NCI-H524 treated with DMSO at 0.1 percent for 48 hours (cell line): Measurements from ENCODE around the gene IQCE.
"Not testable (repeated sequence)": the region's sequence is repeated elsewhere in the genome, so short reads cannot be mapped to it uniquely, and the experiment has no call there.

ENCODE experiments used
- DNase-seq: peaks from one replicate; lab custom pipeline; 2025; lab: John Stamatoyannopoulos, UW

The IQCE gene

DNA sequence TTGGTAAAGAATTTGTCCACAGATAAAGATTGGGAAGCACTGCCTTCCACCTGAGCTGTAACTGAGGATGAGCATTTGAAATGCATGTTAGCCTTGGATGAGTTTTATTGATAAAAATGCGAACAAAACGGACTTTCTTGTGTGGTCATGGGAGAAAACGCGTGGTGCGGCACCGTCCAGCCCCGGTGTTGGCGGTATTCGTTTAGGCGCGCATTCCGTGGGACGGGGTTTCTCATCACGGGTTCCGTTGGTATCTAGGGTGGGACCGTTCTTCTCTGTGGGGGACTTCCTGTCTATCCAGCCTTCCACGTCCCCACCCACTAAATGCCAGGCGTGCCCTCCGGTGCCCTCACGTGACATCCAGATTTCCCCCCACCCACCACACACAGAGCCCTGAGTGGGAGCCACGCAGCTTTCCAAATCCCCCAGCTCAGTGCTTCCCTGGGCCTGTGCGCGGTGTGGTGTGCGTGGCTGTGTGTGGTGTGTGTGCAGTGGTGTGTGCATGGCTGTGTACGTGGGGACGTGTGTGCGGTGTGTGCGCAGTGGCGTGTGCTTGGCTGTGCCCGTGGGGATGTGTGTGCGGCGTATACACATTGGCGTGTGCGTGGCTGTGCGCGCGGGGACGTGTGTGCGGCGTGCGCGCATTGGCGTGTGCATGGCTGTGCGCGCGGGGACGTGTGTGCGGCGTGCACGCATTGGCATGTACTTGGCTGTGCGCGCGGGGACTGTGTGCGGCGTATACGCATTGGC is 18.1 kb downstream of the IQCE start:
- DNase-seq = no peak

- DNase-seq = no peak
These were observed 19.3 kb downstream of the IQCE start for GRCh38 chr7:2577914-2578680.

DNA sequence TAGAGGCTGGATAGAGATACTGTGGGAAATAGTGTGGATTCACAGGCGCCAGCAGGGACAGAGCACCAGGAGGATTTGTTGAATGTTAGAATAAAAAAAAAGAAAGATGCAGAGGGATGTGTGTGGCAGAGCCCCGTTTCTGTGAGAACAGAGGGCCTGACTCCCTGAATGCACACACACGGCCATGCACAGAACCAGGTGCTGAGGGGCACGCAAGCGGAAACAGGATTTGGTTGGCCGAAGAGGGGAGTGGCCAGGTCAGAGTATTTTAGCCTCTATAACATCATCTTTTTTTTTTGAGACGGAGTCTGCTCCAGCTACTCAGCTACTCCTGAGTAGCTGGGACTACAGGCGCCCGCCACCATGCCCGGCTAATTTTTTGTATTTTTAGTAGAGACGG is 21.9 kb downstream of the IQCE start:
- no peak for DNase-seq

DNA sequence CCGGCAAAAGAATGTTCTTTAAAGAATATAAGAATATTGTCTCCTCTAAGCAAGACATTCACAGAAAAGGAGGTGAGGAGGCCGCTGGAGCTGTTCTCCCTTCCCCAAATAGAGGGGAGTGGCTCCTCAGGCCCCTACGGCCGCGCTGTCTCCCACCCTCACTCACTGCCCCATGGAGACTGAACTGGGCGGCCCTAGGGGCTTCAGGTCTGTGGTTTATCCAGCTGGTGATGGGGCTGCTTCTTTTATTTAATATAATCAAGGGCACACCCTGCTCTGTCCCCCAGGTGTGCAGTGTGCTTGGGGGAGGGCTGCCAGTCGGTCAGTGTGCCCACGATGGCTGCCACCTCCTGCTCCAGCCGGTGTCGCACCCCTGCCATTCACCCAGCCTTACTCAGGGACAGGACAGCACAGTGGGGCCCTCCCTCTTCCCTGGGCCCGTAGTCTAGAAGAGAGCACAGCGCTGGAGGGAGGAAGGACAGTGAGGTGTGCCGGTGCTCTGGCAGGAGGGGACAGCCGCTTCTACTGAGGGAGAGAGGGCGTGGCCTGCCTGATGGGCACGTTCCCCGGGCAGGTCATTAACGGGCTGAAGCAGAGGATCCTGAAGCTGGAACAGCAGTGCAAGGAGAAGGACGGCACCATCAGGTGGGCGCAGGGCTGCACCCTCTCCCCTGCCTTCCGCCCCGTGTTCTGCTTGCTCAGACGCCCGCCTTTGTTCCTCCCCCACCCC is 23.4 kb downstream of the IQCE start:
- DNase-seq = no peak

- DNase-seq = no peak
These were observed 25.2 kb downstream of the IQCE start for GRCh38 chr7:2583798-2584580.

DNA sequence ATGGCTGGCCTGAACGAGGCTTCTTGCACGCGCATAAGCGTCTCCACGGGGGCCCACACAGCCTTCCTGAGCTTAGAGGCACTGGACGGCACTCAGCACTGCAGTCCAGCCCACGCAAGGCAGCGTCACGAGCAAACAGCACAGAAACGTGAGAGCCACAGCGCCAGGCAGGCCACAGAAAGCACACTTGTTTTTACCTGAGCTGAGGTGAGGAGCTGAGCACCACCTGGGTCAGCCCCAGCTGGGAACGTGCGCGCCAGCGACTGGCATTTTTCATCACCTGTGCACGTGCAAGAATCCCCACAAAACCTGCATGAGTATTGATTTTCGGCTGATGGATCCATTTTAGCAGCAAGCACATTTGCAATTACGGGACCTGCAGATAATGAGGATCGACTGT is 26.7 kb downstream of the IQCE start:
- DNase-seq = no peak

- DNase-seq = no peak
These were observed 27.7 kb downstream of the IQCE start for GRCh38 chr7:2586326-2587020.

- DNase-seq = no peak
These were observed 28.4 kb downstream of the IQCE start for GRCh38 chr7:2587134-2587533.

DNA sequence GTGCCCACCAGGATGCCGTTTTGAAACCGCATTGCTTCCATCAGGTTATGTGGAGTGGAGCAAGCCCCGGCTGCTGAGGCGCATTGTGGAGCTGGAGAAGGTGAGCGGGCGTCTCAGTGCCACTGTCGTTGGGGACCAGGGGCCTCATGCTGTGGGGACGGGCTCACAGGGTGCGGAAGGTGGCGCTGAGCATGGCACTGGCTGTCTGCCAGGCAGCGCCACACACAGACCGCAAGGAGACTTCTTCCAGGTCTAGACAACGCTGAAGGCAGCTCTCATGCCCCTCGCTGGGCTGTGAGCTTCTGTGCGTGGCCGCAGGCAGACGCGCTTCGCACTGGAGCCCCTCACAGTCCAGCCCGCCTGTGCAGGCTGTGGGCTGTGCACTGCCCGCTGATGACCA is 29.0 kb downstream of the IQCE start:
- DNase-seq = no peak

DNA sequence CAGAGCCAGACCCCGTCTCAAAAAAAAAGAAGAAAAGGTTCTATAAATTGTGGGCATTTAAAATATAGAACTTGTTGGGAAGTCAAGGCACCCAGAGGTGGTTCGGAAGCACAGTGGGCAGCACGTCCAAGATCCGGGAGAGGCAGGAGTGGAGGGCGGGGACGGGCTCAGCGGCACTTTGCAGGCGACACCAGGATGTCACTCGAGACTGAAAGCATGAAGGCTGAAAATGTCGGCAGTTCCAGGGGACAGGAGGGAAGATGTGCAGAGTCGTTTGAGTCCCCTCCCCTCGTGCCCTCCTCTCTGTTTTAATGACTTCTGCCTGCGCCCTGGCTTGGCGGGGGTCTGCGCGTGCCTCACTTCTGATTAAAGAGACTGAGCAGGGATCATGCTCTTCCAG is 30.6 kb downstream of the IQCE start:
- no peak for DNase-seq

DNA sequence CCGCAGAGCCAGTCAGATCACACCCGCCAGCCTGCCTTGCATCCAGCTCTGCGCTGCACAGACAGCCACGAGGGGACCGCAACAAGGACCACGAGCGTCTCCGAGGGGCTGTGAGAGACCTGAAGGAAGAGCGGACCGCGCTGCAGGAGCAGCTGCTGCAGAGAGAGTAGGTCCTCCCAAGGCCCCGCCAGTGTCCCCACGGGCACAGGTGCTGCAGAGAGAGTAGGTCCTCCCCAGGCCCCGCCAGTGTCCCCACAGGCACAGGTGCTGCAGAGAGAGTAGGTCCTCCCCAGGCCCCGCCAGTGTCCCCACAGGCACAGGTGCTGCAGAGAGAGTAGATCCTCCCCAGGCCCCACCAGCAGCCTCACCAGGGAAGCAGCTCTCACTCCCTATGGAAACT is 31.2 kb downstream of the IQCE start:
- not testable (repeated sequence) for DNase-seq

DNA sequence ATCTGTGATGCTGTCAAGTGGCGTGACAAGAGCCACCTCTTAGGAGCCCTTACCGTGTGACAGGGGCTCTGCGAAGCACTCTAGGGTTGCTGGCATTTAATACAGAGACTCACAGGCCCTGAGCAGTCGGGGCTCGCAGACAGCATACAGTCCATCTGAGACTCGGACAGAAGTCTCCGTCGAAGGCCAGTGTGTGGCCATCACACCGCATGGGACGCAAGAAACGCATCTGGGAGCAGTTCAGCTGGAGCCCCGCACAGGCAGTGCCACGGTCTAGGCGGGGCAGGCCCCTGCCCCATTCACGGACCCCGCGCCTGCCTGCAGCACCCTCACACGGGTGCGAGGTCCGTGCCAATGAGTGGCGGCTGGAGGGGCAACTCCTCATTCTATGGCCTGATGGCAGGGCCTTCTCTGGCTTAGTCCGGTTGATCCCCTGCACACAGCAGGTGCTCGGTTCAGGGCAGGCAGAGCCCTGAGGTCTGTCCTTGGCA is 33.6 kb downstream of the IQCE start:
- no peak for DNase-seq

DNA sequence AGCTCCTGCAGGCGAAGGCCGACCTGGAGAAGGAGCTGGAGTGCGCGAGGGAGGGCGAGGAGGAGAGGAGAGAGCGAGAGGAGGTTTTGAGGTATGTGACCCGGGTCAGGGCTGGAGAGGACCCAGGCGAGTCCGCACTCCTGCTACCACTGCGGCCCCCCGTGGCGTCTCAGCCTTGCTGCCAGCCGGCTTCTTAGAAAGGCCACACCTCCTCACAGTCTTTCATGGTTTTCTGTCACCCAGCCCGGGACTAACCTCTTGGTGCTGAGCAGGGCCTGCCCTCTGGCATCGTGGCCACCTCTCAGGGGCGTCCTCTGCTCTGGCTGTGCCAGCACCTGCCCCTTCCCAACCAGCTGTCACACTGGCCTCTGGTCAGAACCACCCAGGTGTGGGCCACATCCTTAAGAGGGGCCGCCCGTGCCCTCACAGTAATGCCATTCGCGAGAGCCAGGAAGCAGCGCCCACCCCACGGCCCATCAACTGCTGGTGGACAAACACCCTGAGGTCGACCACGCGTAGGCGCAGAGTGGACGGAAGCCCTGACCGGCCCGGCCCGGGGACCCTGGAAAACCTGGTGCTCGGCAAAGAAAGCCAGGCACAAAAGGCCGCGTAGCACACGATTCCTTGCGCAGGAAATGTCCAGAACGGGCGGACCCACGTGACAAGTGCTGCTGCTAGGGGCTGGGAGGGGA is 34.4 kb downstream of the IQCE start:
- no peak for DNase-seq

- DNase-seq = no peak
These were observed 35.8 kb downstream of the IQCE start for GRCh38 chr7:2594599-2594998.

- DNase-seq = no peak
These were observed 36.6 kb downstream of the IQCE start for GRCh38 chr7:2595258-2595860.

DNA sequence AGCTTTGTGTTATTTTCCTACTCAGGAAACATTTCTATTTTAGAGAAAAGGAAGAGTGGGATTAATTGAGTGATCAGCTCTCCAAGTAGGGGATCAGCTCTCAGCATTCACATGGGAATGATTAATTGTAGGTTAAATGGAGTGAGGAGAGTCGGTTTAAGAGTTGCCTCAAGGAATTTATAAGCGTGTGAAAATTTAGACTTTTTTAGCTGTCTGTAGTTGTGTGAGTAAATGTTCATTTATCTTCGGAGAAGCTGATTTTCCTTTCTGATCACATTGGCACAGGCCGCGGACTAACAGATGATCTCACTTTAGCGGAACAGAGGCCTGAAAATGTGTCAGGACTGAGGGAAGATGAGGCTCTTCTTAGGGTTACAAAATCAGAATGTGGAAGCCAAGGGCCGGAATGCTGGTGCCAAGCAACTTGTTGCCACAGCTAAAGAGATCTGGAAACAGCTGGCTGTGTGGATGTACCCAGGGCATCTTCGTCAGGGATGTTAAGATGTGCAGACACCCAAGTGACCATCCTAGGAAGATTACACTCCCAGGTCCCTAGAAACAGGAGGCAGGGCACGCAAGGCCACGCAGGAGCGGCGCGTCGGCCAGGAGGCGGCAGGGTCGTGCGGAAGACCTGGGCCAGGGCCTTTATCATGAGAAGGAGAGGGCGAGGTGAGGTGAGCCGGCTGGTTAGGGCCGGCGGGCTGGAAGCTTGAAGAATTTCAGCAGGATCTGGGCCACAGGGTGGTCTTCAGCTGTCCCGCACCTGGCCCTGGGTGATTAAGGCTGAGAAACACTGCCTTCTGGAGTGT is 37.9 kb downstream of the IQCE start:
- DNase-seq = no peak

- DNase-seq = no peak
These were observed 38.5 kb downstream of the IQCE start for GRCh38 chr7:2597273-2597640.

- no peak for DNase-seq
These were observed 39.5 kb downstream of the IQCE start for GRCh38 chr7:2598154-2598823.

GRCh38 chr7:2601065-2601464 is 42.3 kb downstream of the IQCE start:
- DNase-seq = no peak
